HEK293T (cell line): Measurements from ENCODE around the gene PIP5K1B.

Experiments
- CTCF ChIA-PET: fragments of 350-600 bp; formaldehyde crosslinking; extraction: SDS; loops from one replicate; lab custom pipeline; 2021; ENCODE audit warnings: antibody characterized with exemption, inconsistent platforms; lab: Yijun Ruan, JAX
- POLR2A ChIA-PET: fragments of 350-600 bp; formaldehyde crosslinking; extraction: SDS; loops from one replicate; lab custom pipeline; 2020; ENCODE audit warnings: antibody characterized with exemption, inconsistent platforms; lab: Yijun Ruan, JAX
- DNase-seq: peaks from one replicate; pipeline ENCODE4 v3.0.0; 2012; ENCODE audit warnings: mixed read lengths; ENCODE audit errors: extremely low spot score
- ARNT ChIP-seq: fragments of 450-650 bp; IDR thresholded peaks from 2 replicates; pipeline ENCODE4 v1.6.1; 2017; ENCODE audit warnings: mild to moderate bottlenecking
- BHLHE40 ChIP-seq: fragments of 450-650 bp; IDR thresholded peaks from 2 replicates; pipeline ENCODE4 v1.6.1; 2016; ENCODE audit warnings: mild to moderate bottlenecking, moderate library complexity, borderline replicate concordance
- CTBP1 ChIP-seq: fragments of 450-650 bp; IDR thresholded peaks from 2 replicates; pipeline ENCODE4 v1.6.1; 2016; ENCODE audit warnings: borderline replicate concordance
- ELF4 ChIP-seq: fragments of 450-650 bp; IDR thresholded peaks from 2 replicates; pipeline ENCODE4 v1.6.1; 2017; ENCODE audit warnings: antibody characterized with exemption
- FOXA1 ChIP-seq: fragments of 450-650 bp; IDR thresholded peaks from 2 replicates; pipeline ENCODE4 v1.6.1; 2016; ENCODE audit warnings: mild to moderate bottlenecking
- FOXK2 ChIP-seq: fragments of 450-650 bp; IDR thresholded peaks from 2 replicates; pipeline ENCODE4 v1.6.1; 2016; ENCODE audit warnings: mild to moderate bottlenecking
- FOXM1 ChIP-seq: fragments of 450-650 bp; IDR thresholded peaks from 2 replicates; pipeline ENCODE4 v1.6.1; 2017; ENCODE audit warnings: mild to moderate bottlenecking, borderline replicate concordance
- HDGF ChIP-seq: fragments of 450-650 bp; IDR thresholded peaks from 2 replicates; pipeline ENCODE4 v1.6.1; 2017; ENCODE audit warnings: antibody characterized with exemption, borderline replicate concordance
- L3MBTL2 ChIP-seq: fragments of 450-650 bp; conservative IDR thresholded peaks from 2 replicates; pipeline ENCODE4 v1.6.1; 2016; ENCODE audit warnings: mild to moderate bottlenecking
- LEF1 ChIP-seq: fragments of 450-650 bp; IDR thresholded peaks from 2 replicates; pipeline ENCODE4 v1.6.1; 2017; ENCODE audit warnings: mild to moderate bottlenecking, borderline replicate concordance
- NFRKB ChIP-seq: fragments of 450-650 bp; IDR thresholded peaks from 2 replicates; pipeline ENCODE4 v1.6.1; 2016; ENCODE audit warnings: mild to moderate bottlenecking, moderate library complexity
- SP1 ChIP-seq: fragments of 450-650 bp; IDR thresholded peaks from 2 replicates; pipeline ENCODE4 v1.6.1; 2017
- SUZ12 ChIP-seq: fragments of 450-650 bp; IDR thresholded peaks from 2 replicates; pipeline ENCODE4 v1.6.1; 2016; ENCODE audit warnings: mild to moderate bottlenecking
- TARDBP ChIP-seq: fragments of 450-650 bp; IDR thresholded peaks from 2 replicates; pipeline ENCODE4 v1.6.1; 2016
- ZNF384 ChIP-seq: fragments of 450-650 bp; IDR thresholded peaks from 2 replicates; pipeline ENCODE4 v1.6.1; 2016
- TF ChIP-seq, protein P1 (sequence below): fragments of 450-650 bp; IDR thresholded peaks from 2 replicates; pipeline ENCODE4 v1.6.1; 2016

The PIP5K1B gene, protein sequence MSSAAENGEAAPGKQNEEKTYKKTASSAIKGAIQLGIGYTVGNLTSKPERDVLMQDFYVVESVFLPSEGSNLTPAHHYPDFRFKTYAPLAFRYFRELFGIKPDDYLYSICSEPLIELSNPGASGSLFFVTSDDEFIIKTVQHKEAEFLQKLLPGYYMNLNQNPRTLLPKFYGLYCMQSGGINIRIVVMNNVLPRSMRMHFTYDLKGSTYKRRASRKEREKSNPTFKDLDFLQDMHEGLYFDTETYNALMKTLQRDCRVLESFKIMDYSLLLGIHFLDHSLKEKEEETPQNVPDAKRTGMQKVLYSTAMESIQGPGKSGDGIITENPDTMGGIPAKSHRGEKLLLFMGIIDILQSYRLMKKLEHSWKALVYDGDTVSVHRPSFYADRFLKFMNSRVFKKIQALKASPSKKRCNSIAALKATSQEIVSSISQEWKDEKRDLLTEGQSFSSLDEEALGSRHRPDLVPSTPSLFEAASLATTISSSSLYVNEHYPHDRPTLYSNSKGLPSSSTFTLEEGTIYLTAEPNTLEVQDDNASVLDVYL

DNA sequence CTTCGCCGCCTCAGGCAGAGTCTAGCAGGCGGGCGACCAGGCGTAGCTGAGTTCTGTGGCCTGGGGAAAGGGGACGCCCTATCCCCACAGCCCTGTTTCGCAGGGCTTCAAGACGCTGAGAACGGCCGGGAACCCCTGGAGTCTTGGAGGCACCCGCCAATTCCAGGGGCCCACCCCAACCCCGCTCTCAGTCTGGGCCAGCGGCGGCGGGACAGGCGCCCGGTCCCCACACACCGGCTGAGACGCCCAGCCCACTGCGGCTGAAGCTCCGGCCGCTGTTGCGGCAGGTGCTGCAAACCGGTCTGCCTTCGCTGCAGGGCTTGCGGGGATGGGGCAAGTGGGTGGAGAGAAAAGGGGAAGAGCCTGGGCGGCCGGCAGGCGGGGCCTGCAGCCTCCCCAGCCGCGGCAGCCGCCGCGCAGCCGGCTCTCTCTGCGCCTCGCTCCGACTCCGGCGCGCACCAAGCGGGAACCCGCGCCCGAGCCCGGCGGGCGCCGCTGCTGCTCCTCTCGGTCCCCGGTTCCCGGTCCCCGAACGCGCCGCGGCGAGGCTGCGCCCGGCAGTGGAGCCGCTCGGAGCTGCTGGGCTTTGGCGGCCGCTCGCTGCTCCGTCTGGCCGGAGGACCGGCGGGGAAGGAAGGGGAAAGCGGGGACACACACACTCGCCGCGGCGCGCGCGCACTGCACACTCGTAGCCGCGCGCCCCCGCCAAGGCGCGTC is at the start of gene PIP5K1B:
PIP5K1B (plus strand) TSS at position 427 of the 717 bp plus-strand sequence. CDS start 117,375 bp downstream, outside the sequence.
- ChIA-PET CTCF (no interaction called here), POLR2A (interaction anchor here (1.2 kb wide), 1 partner anchor 75 kb away, joined by 4 read pairs; a partner anchor contains a TSS)
- DNase-seq, result peak; percentile 81
- TF ChIP-seq CTBP1 (no peak), ARNT (no peak), HDGF (no peak), FOXK2 (no peak), ZNF384 (no peak), ELF4 (no peak), SP1 (no peak), SUZ12 (no peak), FOXM1 (no peak), LEF1 (no peak), L3MBTL2 (no peak)
- TF ChIP-seq, protein P1, sequence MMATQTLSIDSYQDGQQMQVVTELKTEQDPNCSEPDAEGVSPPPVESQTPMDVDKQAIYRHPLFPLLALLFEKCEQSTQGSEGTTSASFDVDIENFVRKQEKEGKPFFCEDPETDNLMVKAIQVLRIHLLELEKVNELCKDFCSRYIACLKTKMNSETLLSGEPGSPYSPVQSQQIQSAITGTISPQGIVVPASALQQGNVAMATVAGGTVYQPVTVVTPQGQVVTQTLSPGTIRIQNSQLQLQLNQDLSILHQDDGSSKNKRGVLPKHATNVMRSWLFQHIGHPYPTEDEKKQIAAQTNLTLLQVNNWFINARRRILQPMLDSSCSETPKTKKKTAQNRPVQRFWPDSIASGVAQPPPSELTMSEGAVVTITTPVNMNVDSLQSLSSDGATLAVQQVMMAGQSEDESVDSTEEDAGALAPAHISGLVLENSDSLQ, result no peak

DNA sequence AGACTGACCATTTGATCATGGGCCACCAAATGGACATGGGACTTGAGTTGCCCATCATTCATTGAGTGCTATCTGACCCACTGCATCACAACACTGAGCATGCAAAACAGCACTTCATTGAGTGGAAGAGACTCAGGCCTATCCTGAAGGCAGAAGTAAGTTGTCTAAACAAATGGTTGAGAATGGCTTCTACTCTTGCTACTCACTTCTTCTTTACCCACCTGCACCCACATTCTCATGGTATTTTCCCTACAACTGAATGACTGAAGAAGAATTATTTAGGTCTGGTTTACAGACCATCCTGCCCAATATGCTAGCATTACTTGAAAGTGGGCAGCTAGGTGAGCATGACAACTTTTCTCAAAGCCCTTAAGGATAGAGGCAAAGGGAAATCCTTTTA is 41.0 kb upstream of the PIP5K1B start:
- ChIA-PET CTCF (no interaction called here), POLR2A (no interaction called here)
- no peak for DNase-seq
- no peak for TF ChIP-seq LEF1

DNA sequence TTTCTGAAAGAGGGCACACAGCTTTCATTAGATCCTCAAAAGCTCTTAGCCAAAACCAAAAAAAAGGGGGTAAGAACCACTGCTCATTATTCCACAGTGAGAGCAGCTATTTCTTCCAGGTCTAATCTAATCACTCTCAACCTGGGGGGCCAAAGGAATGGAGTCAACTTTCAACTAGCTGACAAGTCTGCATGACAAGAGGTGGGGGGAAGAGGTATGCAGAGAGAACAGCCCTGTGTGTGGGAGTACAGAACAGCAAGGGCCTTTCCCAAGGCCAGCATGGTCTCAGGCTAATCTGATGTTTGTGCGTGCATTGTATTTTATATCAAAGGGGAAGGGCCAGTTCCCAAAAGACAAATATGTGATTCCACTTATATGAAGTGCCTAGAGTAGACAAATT is 36.9 kb upstream of the PIP5K1B start:
- TF ChIP-seq NFRKB (no peak), SP1 (no peak), FOXK2 (no peak), HDGF (no peak), ARNT (no peak), LEF1 (no peak), L3MBTL2 (no peak), CTBP1 (no peak)
- ChIA-PET CTCF (no interaction called here), POLR2A (no interaction called here)
- DNase-seq, result no peak

DNA sequence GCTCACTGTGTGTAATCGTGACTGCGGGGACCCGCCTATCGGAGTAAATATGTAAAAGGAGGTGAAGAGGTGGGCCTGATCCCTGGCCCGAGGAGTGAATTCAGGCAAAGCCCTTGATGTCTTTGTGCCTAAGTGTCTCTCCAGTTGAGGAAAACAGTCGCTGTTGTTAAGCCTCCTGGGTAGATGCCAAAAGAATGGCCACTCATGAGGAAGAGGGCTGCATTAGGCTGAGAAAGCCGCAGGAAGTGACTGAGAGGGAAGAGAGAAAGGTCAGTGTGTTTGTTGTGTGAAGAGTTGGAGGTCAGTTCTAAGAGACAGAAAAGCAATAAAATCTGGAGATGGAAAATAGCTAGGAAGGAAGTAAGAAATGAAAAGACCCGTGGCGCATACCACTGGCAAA is 35.8 kb upstream of the PIP5K1B start:
- no peak for DNase-seq
- ChIA-PET POLR2A (no interaction called here), CTCF (no interaction called here)
- TF ChIP-seq HDGF (no peak), ZNF384 (no peak), FOXK2 (no peak), LEF1 (no peak), BHLHE40 (no peak), CTBP1 (no peak), FOXM1 (no peak), TARDBP (no peak), NFRKB (no peak), L3MBTL2 (no peak), SP1 (no peak), ELF4 (no peak), FOXA1 (no peak), SUZ12 (no peak), ARNT (no peak)
- TF ChIP-seq, protein P1, result no peak

DNA sequence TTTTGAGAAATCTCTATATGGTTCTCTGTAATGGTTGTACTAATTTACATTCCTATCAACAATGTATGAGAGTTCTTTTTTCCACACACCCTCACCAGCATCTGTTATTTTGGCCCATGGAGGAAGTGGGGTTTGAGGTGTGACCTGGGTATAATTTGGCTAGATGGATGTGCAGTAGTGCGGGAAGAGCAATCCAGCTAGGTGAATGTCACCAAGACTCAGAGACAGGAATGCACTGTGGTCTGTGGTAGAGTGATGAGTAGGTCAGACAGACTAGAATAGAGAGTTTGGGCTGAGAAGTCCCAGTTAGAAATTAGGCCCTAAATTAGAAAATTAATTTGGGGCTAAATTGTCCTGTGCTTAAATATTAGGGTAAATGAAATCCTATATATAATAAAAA is 32.8 kb upstream of the PIP5K1B start:
- TF ChIP-seq ZNF384 (no peak), BHLHE40 (no peak), SUZ12 (no peak), ARNT (no peak), LEF1 (no peak), FOXK2 (no peak), FOXA1 (no peak), FOXM1 (no peak), ELF4 (no peak), HDGF (no peak), L3MBTL2 (no peak), TARDBP (no peak)
- TF ChIP-seq, protein P1, result no peak
- ChIA-PET POLR2A (no interaction called here), CTCF (interaction anchor here (1.0 kb wide), 1 partner anchor 25 kb away, joined by 3 read pairs; no protein-coding TSS in a partner anchor)
- DNase-seq, result no peak

DNA sequence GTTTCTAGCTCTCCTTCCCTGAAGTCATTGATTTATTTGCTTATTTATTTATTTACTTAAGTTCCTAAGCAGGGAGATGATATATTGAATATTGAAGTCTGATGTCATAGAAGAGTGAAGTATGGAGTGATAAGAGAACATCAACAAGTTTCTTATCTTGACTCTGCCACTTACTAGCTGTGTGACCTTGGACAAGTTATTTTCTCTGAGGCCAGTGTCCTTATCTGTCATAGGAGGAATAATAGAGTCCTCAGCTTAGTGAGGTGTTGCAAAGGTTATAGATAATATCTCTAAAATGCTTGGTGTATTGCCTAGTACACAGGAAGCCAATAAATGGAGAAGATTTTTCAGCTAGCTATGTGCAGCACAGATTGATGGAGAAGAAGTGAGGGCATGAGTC is 32.4 kb upstream of the PIP5K1B start:
- POLR2A ChIA-PET, result no interaction called here

More for the DNA sequence above, 32.4 kb upstream of the PIP5K1B start:
- DNase-seq, result no peak
- TF ChIP-seq ZNF384, result no peak
- no peak for TF ChIP-seq LEF1
- no peak for TF ChIP-seq SP1
- TF ChIP-seq L3MBTL2, result no peak
- no peak for TF ChIP-seq ELF4
- no peak for TF ChIP-seq FOXK2
- TF ChIP-seq BHLHE40, result no peak
- TF ChIP-seq, protein P1, result no peak
- TF ChIP-seq HDGF, result no peak
- TF ChIP-seq TARDBP, result no peak
- no peak for TF ChIP-seq NFRKB
- TF ChIP-seq SUZ12, result no peak
- CTCF ChIA-PET, result interaction anchor here (0.7 kb wide), 1 partner anchor 10 kb away, joined by 3 read pairs; no protein-coding TSS in a partner anchor
